Measurements from ENCODE around the gene RFX1.
A peak's percentile ranks its signal among the peaks of the same experiment; 100 is the strongest.
"Not testable (repeated sequence)": the region's sequence is repeated elsewhere in the genome, so short reads cannot be mapped to it uniquely, and the experiment has no call there.

The RFX1 gene

GRCh38 chr19:13968383-13968935 lies 37.7 kb downstream of the RFX1 start (continued):
- TF ChIP-seq PRDM10 (tag by site-specific recombination; IDR thresholded peaks at IDR 0.05) (no peak), ZBTB8A (tag by site-specific recombination; IDR thresholded peaks at IDR 0.05) (no peak), PRDM4 (tag by site-specific recombination; IDR thresholded peaks at IDR 0.05) (no peak), ZNF654 (tag by site-specific recombination; IDR thresholded peaks at IDR 0.05; ENCODE audit: low read depth) (no peak), ZNF394 (tag by site-specific recombination; IDR thresholded peaks at IDR 0.05; ENCODE audit: borderline replicate concordance) (no peak), ZNF248 (tag by site-specific recombination; IDR thresholded peaks at IDR 0.05) (no peak), ZNF324 (tag by site-specific recombination; IDR thresholded peaks at IDR 0.05) (no peak), ZNF114 (tag by site-specific recombination; IDR thresholded peaks at IDR 0.05) (no peak), ZNF223 (tag by site-specific recombination; IDR thresholded peaks at IDR 0.05) (no peak)

GRCh38 chr19:13967206-13967605 lies 38.9 kb downstream of the RFX1 start:
- TF ChIP-seq ZNF121 (tag by site-specific recombination; IDR thresholded peaks at IDR 0.05): peak; percentile 47; the same call in 1 of the 2 replicates
- H3K9me3 ChIP-seq (ENCODE audit: control insufficient read depth, insufficient read depth, low read depth, low read length); H3K4me1 ChIP-seq (ENCODE audit: control insufficient read depth, insufficient read depth, low read length); H3K27ac ChIP-seq (ENCODE audit: extremely low read depth, low read depth, low read length); POLR2A ChIA-PET; H3K4me3 ChIP-seq (ENCODE audit: low read depth, low read length): not testable (repeated sequence)
- CTCF ChIA-PET: interaction anchor here (0.6 kb wide), 1 partner anchor 20 kb away, joined by 3 read pairs; no protein-coding TSS in a partner anchor
- peaks cover 21 to 69% of the 10 kb centered on the region in 2 experiments; a peak in 2 of 3 replicates for H3K36me3 ChIP-seq (ENCODE audit: control insufficient read depth in 2 of 2, insufficient read depth in 1 of 2, low read length in 2 of 2)

- H3K9me3 ChIP-seq (ENCODE audit: control insufficient read depth, insufficient read depth, low read depth, low read length): no peaks in the 10 kb centered on the region
- no peak overlapping the region for H3K4me3 ChIP-seq (ENCODE audit: low read depth, low read length)
- no peak overlapping the region for H3K27ac ChIP-seq (ENCODE audit: extremely low read depth, low read depth, low read length)
- CTCF ChIA-PET: interaction anchor here (0.6 kb wide), 1 partner anchor 19 kb away, joined by 3 read pairs; no protein-coding TSS in a partner anchor
- peaks cover 19 to 69% of the 10 kb centered on the region in 2 experiments; a peak in 2 of 3 replicates for H3K36me3 ChIP-seq (ENCODE audit: control insufficient read depth in 2 of 2, insufficient read depth in 1 of 2, low read length in 2 of 2)
- POLR2A ChIA-PET: no interaction called here
- H3K4me1 ChIP-seq (ENCODE audit: control insufficient read depth, insufficient read depth, low read length): peaks cover 3% of the 10 kb centered on the region; the same call in 1 of the 2 replicates
- TF ChIP-seq ZNF155 (tag by site-specific recombination; IDR thresholded peaks at IDR 0.05): no peak
- no peak for TF ChIP-seq ZNF585B (tag by site-specific recombination; IDR thresholded peaks at IDR 0.05)
- no peak for TF ChIP-seq ZNF626 (tag by site-specific recombination; IDR thresholded peaks at IDR 0.05)
- TF ChIP-seq TRIM28 (IDR thresholded peaks at IDR 0.05; ENCODE audit: borderline replicate concordance, low read length): no peak
- TF ChIP-seq ZNF175 (tag by site-specific recombination; IDR thresholded peaks at IDR 0.05): no peak
- TF ChIP-seq SP7 (tag by site-specific recombination; IDR thresholded peaks at IDR 0.05): no peak
- no peak for TF ChIP-seq ZNF768 (tag by site-specific recombination; IDR thresholded peaks at IDR 0.05)
- TF ChIP-seq ZNF391 (tag by site-specific recombination; IDR thresholded peaks at IDR 0.05; ENCODE audit: borderline replicate concordance, low read depth): no peak
- TF ChIP-seq, protein P1, sequence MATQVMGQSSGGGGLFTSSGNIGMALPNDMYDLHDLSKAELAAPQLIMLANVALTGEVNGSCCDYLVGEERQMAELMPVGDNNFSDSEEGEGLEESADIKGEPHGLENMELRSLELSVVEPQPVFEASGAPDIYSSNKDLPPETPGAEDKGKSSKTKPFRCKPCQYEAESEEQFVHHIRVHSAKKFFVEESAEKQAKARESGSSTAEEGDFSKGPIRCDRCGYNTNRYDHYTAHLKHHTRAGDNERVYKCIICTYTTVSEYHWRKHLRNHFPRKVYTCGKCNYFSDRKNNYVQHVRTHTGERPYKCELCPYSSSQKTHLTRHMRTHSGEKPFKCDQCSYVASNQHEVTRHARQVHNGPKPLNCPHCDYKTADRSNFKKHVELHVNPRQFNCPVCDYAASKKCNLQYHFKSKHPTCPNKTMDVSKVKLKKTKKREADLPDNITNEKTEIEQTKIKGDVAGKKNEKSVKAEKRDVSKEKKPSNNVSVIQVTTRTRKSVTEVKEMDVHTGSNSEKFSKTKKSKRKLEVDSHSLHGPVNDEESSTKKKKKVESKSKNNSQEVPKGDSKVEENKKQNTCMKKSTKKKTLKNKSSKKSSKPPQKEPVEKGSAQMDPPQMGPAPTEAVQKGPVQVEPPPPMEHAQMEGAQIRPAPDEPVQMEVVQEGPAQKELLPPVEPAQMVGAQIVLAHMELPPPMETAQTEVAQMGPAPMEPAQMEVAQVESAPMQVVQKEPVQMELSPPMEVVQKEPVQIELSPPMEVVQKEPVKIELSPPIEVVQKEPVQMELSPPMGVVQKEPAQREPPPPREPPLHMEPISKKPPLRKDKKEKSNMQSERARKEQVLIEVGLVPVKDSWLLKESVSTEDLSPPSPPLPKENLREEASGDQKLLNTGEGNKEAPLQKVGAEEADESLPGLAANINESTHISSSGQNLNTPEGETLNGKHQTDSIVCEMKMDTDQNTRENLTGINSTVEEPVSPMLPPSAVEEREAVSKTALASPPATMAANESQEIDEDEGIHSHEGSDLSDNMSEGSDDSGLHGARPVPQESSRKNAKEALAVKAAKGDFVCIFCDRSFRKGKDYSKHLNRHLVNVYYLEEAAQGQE (tag by site-specific recombination; IDR thresholded peaks at IDR 0.05): no peak
- no peak for TF ChIP-seq ZNF555 (tag by site-specific recombination; conservative IDR thresholded peaks at IDR 0.05)
- TF ChIP-seq HOXD13 (CRISPR knock-in tag; IDR thresholded peaks at IDR 0.05; ENCODE audit: borderline replicate concordance): no peak
- no peak for TF ChIP-seq ZNF19 (tag by site-specific recombination; IDR thresholded peaks at IDR 0.05; ENCODE audit: low read depth)
- TF ChIP-seq ZNF549 (tag by site-specific recombination; IDR thresholded peaks at IDR 0.05): no peak
- TF ChIP-seq KLF7 (tag by site-specific recombination; IDR thresholded peaks at IDR 0.05; ENCODE audit: borderline replicate concordance): no peak
Measured at GRCh38 chr19:13966684-13967128, 39.4 kb downstream of the RFX1 start.
